ENCODE results near the gene CLCA4.
"Not testable (repeated sequence)": the region's sequence is repeated elsewhere in the genome, so short reads cannot be mapped to it uniquely, and the experiment has no call there.

CLCA4 gene

GRCh38 chr1:86537928-86538695, 8.8 kb upstream of the CLCA4 start:
- no peak for DNase-seq

- no peak for DNase-seq
Measured at GRCh38 chr1:86538775-86539174, 8.1 kb upstream of the CLCA4 start.

- no peak for DNase-seq
Measured at GRCh38 chr1:86541859-86542258, 5.0 kb upstream of the CLCA4 start.

GRCh38 chr1:86542631-86543030, 4.2 kb upstream of the CLCA4 start:
- DNase-seq: no peak

GRCh38 chr1:86548839-86549238, 2.0 kb downstream of the CLCA4 start:
- no peak for DNase-seq

- DNase-seq: no peak
Measured at GRCh38 chr1:86551305-86551704, 4.4 kb downstream of the CLCA4 start.

- no peak for DNase-seq
Measured at GRCh38 chr1:86552376-86552775, 5.5 kb downstream of the CLCA4 start.

GRCh38 chr1:86557739-86558138, 10.9 kb downstream of the CLCA4 start:
- no peak for DNase-seq

- no peak for DNase-seq
Measured at GRCh38 chr1:86563849-86564248, 17.0 kb downstream of the CLCA4 start.

GRCh38 chr1:86567341-86567740, 20.5 kb downstream of the CLCA4 start:
- no peak for DNase-seq

- DNase-seq: no peak
Measured at GRCh38 chr1:86567878-86568277, 21.0 kb downstream of the CLCA4 start.

- no peak for DNase-seq
Measured at GRCh38 chr1:86573763-86574484, 27.0 kb downstream of the CLCA4 start.

- no peak for DNase-seq
Measured at GRCh38 chr1:86581231-86581630, 34.4 kb downstream of the CLCA4 start.

GRCh38 chr1:86582161-86582560, 35.3 kb downstream of the CLCA4 start:
- DNase-seq: no peak

- DNase-seq: no peak
Measured at GRCh38 chr1:86583032-86583431, 36.2 kb downstream of the CLCA4 start.

GRCh38 chr1:86583593-86583992, 36.7 kb downstream of the CLCA4 start:
- DNase-seq: no peak

GRCh38 chr1:86594284-86594770, 47.4 kb downstream of the CLCA4 start:
- DNase-seq: no peak

GRCh38 chr1:86596224-86596623, 49.3 kb downstream of the CLCA4 start:
- no peak for DNase-seq

GRCh38 chr1:86596741-86597290, 49.9 kb downstream of the CLCA4 start:
- no peak for DNase-seq

GRCh38 chr1:86606080-86606479, 59.2 kb downstream of the CLCA4 start:
- DNase-seq: not testable (repeated sequence)

- no peak for DNase-seq
Measured at GRCh38 chr1:86616433-86616832, 69.6 kb downstream of the CLCA4 start.

GRCh38 chr1:86616871-86617270, 70.0 kb downstream of the CLCA4 start:
- DNase-seq: no peak

- DNase-seq: no peak
Measured at GRCh38 chr1:86618358-86618757, 71.5 kb downstream of the CLCA4 start.

- DNase-seq: no peak
Measured at GRCh38 chr1:86619313-86619712, 72.4 kb downstream of the CLCA4 start.

All from retina (tissue), 1 donor.